ENCODE data around the gene JPT1.

The JPT1 gene

DNA sequence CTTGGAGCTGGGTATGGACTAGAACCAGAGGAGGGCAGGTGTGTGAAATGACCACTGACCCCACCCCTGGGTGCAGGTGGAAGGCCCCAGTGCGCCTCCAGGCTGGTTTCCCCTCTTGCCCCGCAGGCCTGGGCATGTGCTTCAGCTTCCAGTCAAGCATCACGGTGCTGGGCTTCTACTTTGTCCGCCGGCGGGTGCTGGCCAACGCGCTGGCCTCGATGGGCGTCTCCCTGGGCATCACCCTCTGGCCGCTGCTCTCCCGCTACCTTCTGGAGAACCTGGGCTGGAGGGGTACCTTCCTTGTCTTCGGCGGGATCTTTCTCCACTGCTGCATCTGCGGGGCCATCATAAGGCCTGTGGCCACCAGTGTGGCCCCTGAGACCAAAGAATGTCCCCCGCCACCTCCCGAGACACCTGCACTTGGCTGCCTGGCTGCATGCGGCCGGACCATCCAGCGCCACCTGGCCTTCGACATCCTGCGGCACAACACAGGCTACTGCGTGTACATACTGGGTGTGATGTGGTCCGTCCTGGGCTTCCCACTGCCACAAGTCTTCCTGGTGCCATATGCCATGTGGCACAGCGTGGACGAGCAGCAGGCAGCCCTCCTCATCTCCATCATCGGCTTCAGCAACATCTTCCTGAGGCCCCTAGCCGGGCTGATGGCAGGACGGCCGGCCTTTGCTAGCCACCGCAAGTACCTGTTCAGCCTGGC, 54.3 kb downstream of the JPT1 start:
- TF ChIP-seq, protein P1, sequence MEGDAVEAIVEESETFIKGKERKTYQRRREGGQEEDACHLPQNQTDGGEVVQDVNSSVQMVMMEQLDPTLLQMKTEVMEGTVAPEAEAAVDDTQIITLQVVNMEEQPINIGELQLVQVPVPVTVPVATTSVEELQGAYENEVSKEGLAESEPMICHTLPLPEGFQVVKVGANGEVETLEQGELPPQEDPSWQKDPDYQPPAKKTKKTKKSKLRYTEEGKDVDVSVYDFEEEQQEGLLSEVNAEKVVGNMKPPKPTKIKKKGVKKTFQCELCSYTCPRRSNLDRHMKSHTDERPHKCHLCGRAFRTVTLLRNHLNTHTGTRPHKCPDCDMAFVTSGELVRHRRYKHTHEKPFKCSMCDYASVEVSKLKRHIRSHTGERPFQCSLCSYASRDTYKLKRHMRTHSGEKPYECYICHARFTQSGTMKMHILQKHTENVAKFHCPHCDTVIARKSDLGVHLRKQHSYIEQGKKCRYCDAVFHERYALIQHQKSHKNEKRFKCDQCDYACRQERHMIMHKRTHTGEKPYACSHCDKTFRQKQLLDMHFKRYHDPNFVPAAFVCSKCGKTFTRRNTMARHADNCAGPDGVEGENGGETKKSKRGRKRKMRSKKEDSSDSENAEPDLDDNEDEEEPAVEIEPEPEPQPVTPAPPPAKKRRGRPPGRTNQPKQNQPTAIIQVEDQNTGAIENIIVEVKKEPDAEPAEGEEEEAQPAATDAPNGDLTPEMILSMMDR (IDR thresholded peaks at IDR 0.05; ENCODE audit: low read depth, low read length, missing control alignments), result no peak
- H3K4me3 ChIP-seq (ENCODE audit: low read depth, low read length), result no peak overlapping the region
- DNase-seq (ENCODE audit: low read depth), result no peak

- TF ChIP-seq, protein P1 (IDR thresholded peaks at IDR 0.05; ENCODE audit: low read depth, low read length, missing control alignments), result no peak
- no peak for DNase-seq (ENCODE audit: low read depth)
- no peak overlapping the region for H3K4me3 ChIP-seq (ENCODE audit: low read depth, low read length)
Observed at GRCh38 chr17:75098861-75099260, 55.5 kb downstream of the JPT1 start.

- TF ChIP-seq, protein P1 (IDR thresholded peaks at IDR 0.05; ENCODE audit: low read depth, low read length, missing control alignments), result no peak
- no peak overlapping the region for H3K4me3 ChIP-seq (ENCODE audit: low read depth, low read length)
- no peak for DNase-seq (ENCODE audit: low read depth)
Observed at GRCh38 chr17:75097865-75098264, 56.4 kb downstream of the JPT1 start.

GRCh38 chr17:75096082-75096625, 58.2 kb downstream of the JPT1 start:
- no peak for DNase-seq (ENCODE audit: low read depth)
- no peak overlapping the region for H3K4me3 ChIP-seq (ENCODE audit: low read depth, low read length)
- TF ChIP-seq, protein P1 (IDR thresholded peaks at IDR 0.05; ENCODE audit: low read depth, low read length, missing control alignments), result no peak

GRCh38 chr17:75094871-75095399, 59.4 kb downstream of the JPT1 start:
- H3K4me3 ChIP-seq (ENCODE audit: low read depth, low read length), result no peak overlapping the region
- no peak for DNase-seq (ENCODE audit: low read depth)
- TF ChIP-seq, protein P1 (IDR thresholded peaks at IDR 0.05; ENCODE audit: low read depth, low read length, missing control alignments), result no peak

- no peak for DNase-seq (ENCODE audit: low read depth)
- no peak overlapping the region for H3K4me3 ChIP-seq (ENCODE audit: low read depth, low read length)
- TF ChIP-seq, protein P1 (IDR thresholded peaks at IDR 0.05; ENCODE audit: low read depth, low read length, missing control alignments), result no peak
Observed at GRCh38 chr17:75093548-75094158, 60.7 kb downstream of the JPT1 start.

Measured in GM12864 (cell line).